Breast epithelium (tissue), 3 donors: ENCODE measurements around the gene WDR90.

Experiments used
- POLR2A ChIP-seq: fragments of 450-650 bp; IDR thresholded peaks from one replicate; pipeline ENCODE4 v1.6.1; 2016; ENCODE audit warnings: antibody characterized with exemption, mild to moderate bottlenecking, moderate library complexity
- TF ChIP-seq, protein P1 (sequence below), 3 donors: fragments of 450-650 bp; IDR thresholded peaks; one replicate each; pipeline ENCODE4 v1.5.1; 2016 to 2017; ENCODE audit warnings: antibody characterized with exemption in 3 of 3, mild to moderate bottlenecking in 3 of 3, moderate library complexity in 3 of 3

DNA sequence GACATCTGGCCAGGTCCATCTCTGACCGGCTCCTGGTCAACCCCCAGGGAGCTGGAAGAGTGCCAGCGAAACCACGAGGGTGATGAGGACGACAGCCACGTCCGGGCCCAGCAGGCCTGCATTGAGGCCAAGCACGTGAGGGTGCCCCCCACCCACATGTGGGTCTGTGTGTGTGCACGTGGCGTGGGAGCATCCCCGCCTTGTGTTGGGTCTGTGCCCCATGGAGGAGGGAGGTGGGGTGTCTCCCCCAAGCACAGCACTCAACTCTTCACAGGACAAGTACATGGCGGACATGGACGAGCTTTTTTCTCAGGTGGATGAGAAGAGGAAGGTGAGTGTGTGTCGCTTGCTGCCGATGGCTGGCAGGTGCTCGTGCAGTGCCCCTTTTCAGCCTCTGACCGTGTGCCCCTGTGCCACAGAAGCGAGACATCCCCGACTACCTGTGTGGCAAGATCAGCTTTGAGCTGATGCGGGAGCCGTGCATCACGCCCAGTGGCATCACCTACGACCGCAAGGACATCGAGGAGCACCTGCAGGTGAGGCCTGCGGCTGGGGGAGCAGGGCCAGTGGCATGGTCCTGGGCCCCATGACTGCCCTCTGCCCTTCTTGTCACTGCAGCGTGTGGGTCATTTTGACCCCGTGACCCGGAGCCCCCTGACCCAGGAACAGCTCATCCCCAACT is 32.7 kb downstream of the WDR90 start:
- TF ChIP-seq, protein P1, sequence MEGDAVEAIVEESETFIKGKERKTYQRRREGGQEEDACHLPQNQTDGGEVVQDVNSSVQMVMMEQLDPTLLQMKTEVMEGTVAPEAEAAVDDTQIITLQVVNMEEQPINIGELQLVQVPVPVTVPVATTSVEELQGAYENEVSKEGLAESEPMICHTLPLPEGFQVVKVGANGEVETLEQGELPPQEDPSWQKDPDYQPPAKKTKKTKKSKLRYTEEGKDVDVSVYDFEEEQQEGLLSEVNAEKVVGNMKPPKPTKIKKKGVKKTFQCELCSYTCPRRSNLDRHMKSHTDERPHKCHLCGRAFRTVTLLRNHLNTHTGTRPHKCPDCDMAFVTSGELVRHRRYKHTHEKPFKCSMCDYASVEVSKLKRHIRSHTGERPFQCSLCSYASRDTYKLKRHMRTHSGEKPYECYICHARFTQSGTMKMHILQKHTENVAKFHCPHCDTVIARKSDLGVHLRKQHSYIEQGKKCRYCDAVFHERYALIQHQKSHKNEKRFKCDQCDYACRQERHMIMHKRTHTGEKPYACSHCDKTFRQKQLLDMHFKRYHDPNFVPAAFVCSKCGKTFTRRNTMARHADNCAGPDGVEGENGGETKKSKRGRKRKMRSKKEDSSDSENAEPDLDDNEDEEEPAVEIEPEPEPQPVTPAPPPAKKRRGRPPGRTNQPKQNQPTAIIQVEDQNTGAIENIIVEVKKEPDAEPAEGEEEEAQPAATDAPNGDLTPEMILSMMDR (IDR thresholded peaks at IDR 0.05), result no peak
- TF ChIP-seq POLR2A, result no peak
